Karpas-422 (cell line): Measurements from ENCODE around the gene FER1L5. TPM values are rescaled to one million over a fixed set of nuclear protein-coding genes. Genes with fewer than 3 reads are reported as not detected.
"Not testable (repeated sequence)": the region's sequence is repeated elsewhere in the genome, so short reads cannot be mapped to it uniquely, and the experiment has no call there.

ENCODE experiments used
- DNase-seq: peaks from one replicate; pipeline ENCODE4 v3.0.0-alpha.2; 2015
- H2AFZ ChIP-seq: fragments of 200-600 bp; sonication (generic); 2 replicates; pipeline ENCODE4 v1.6.1; 2014; ENCODE audit warnings: antibody characterized with exemption, low read length, mixed read lengths
- H3K27ac ChIP-seq: fragments of 200-600 bp; sonication (generic); 2 replicates; pipeline ENCODE4 v1.5.1; 2014; ENCODE audit warnings: mild to moderate bottlenecking, low read length, moderate library complexity
- H3K27me3 ChIP-seq: fragments of 200-600 bp; sonication (generic); 2 replicates; pipeline ENCODE4 v1.6.1; 2014; ENCODE audit warnings: low read length, mixed read lengths
- H3K36me3 ChIP-seq: fragments of 200-600 bp; sonication (generic); 2 replicates; pipeline ENCODE4 v1.6.1; 2014; ENCODE audit warnings: low read length, mixed read lengths; ENCODE audit not compliant: insufficient read depth
- H3K4me1 ChIP-seq: fragments of 200-600 bp; sonication (generic); 2 replicates; pipeline ENCODE4 v1.6.1; 2014; ENCODE audit warnings: mild to moderate bottlenecking, low read length, mixed read lengths
- H3K4me2 ChIP-seq: fragments of 200-600 bp; sonication (generic); 2 replicates; pipeline ENCODE4 v1.6.1; 2014; ENCODE audit warnings: low read length, low read depth, mild to moderate bottlenecking; ENCODE audit not compliant: poor library complexity, severe bottlenecking
- H3K4me3 ChIP-seq: fragments of 200-600 bp; sonication (generic); 2 replicates; pipeline ENCODE4 v1.5.1; 2014; ENCODE audit warnings: mild to moderate bottlenecking, antibody characterized with exemption, low read length, mixed read lengths
- H3K79me2 ChIP-seq: fragments of 200-600 bp; sonication (generic); 2 replicates; pipeline ENCODE4 v1.6.1; 2014; ENCODE audit warnings: mild to moderate bottlenecking, low read length, mixed read lengths
- H3K9ac ChIP-seq: fragments of 200-600 bp; sonication (generic); 2 replicates; pipeline ENCODE4 v1.6.0; 2014; ENCODE audit warnings: low read length
- H3K9me2 ChIP-seq: fragments of 200-600 bp; sonication (generic), shearing (Covaris generic); replicated peaks from 2 replicates; pipeline ENCODE4 v1.6.0; 2014; ENCODE audit warnings: mild to moderate bottlenecking, low read length, moderate library complexity; ENCODE audit not compliant: insufficient read depth
- H3K9me3 ChIP-seq: fragments of 300-700, 200-600 bp; sonication (generic); 2 replicates; pipeline ENCODE4 v1.6.1; 2014; ENCODE audit warnings: low read length, mixed read lengths
- H4K20me1 ChIP-seq: fragments of 200-600 bp; sonication (generic); 2 replicates; pipeline ENCODE4 v1.6.1; 2014; ENCODE audit warnings: mild to moderate bottlenecking, antibody characterized with exemption, low read length, low read depth; ENCODE audit not compliant: insufficient read depth
- total RNA-seq: library from RNA; depleted of rRNA; stranded (reverse); fragments of >200 nt; shearing (Covaris generic); gene quantifications from 2 replicates; pipeline ENCODE4 v1.2.3, GENCODE V29; 2014; ENCODE audit warnings: low replicate concordance

The FER1L5 gene
- total RNA-seq, 1 experiment from 2014 or later, result not detected

- Histone ChIP-seq H3K4me3 (no peak overlapping the region), H3K27ac (no peak overlapping the region), H4K20me1 (no peaks in the 10 kb centered on the region), H2AFZ (no peak overlapping the region), H3K9me2 (no peaks in the 10 kb centered on the region), H3K4me2 (no peak overlapping the region), H3K36me3 (no peaks in the 10 kb centered on the region), H3K4me1 (no peaks in the 10 kb centered on the region), H3K9ac (no peak overlapping the region), H3K27me3 (no peaks in the 10 kb centered on the region), H3K9me3 (no peaks in the 10 kb centered on the region), H3K79me2 (no peaks in the 10 kb centered on the region)
- DNase-seq, result no peak
These were observed 5.1 kb downstream of the FER1L5 start for GRCh38 chr2:96647681-96648080.

- H3K4me3 ChIP-seq, result no peak overlapping the region
- H4K20me1 ChIP-seq, result no peaks in the 10 kb centered on the region
- H3K36me3 ChIP-seq, result no peaks in the 10 kb centered on the region
- H3K79me2 ChIP-seq, result no peaks in the 10 kb centered on the region
- H3K4me1 ChIP-seq, result no peaks in the 10 kb centered on the region
- no peak overlapping the region for H2AFZ ChIP-seq
- no peaks in the 10 kb centered on the region for H3K27me3 ChIP-seq
- no peak overlapping the region for H3K27ac ChIP-seq
- H3K9me2 ChIP-seq, result no peaks in the 10 kb centered on the region
- no peaks in the 10 kb centered on the region for H3K9me3 ChIP-seq
- no peak for DNase-seq
- H3K4me2 ChIP-seq, result no peak overlapping the region
- no peak overlapping the region for H3K9ac ChIP-seq
These were observed 5.9 kb downstream of the FER1L5 start for GRCh38 chr2:96648306-96648930.

GRCh38 chr2:96649342-96649741 lies 6.8 kb downstream of the FER1L5 start:
- Histone ChIP-seq H3K27me3 (no peaks in the 10 kb centered on the region), H2AFZ (no peak overlapping the region), H4K20me1 (no peaks in the 10 kb centered on the region), H3K9me3 (no peaks in the 10 kb centered on the region), H3K9me2 (no peaks in the 10 kb centered on the region), H3K79me2 (no peaks in the 10 kb centered on the region), H3K27ac (no peak overlapping the region), H3K9ac (no peak overlapping the region), H3K36me3 (no peaks in the 10 kb centered on the region), H3K4me1 (no peaks in the 10 kb centered on the region), H3K4me2 (no peak overlapping the region), H3K4me3 (no peak overlapping the region)
- DNase-seq, result no peak

- H3K9me2 ChIP-seq, result no peaks in the 10 kb centered on the region
- H3K27me3 ChIP-seq, result no peaks in the 10 kb centered on the region
- H3K79me2 ChIP-seq, result no peaks in the 10 kb centered on the region
- no peaks in the 10 kb centered on the region for H3K9me3 ChIP-seq
- no peak for DNase-seq
- peaks cover 10% of the 10 kb centered on the region for H3K4me1 ChIP-seq
- no peak overlapping the region for H3K4me3 ChIP-seq
- no peak overlapping the region for H3K9ac ChIP-seq
- no peak overlapping the region for H3K27ac ChIP-seq
- H2AFZ ChIP-seq, result no peak overlapping the region
- H3K4me2 ChIP-seq, result no peak overlapping the region
- no peaks in the 10 kb centered on the region for H4K20me1 ChIP-seq
- no peaks in the 10 kb centered on the region for H3K36me3 ChIP-seq
These were observed 9.2 kb downstream of the FER1L5 start for GRCh38 chr2:96651793-96652192.

GRCh38 chr2:96654791-96655190 lies 12.2 kb downstream of the FER1L5 start:
- not testable (repeated sequence) for H3K4me3 ChIP-seq, H3K27ac ChIP-seq, H3K9ac ChIP-seq, H3K4me2 ChIP-seq, H4K20me1 ChIP-seq, H3K9me3 ChIP-seq, H3K9me2 ChIP-seq, H3K79me2 ChIP-seq, H2AFZ ChIP-seq, H3K36me3 ChIP-seq, H3K27me3 ChIP-seq, DNase-seq
- peaks cover 20% of the 10 kb centered on the region for H3K4me1 ChIP-seq

GRCh38 chr2:96655526-96655925 lies 13.0 kb downstream of the FER1L5 start:
- H3K4me3 ChIP-seq, result no peak overlapping the region
- H3K9me3 ChIP-seq, result no peaks in the 10 kb centered on the region
- H3K4me1 ChIP-seq, result peaks cover 20% of the 10 kb centered on the region
- H3K27ac ChIP-seq, result no peak overlapping the region
- no peak overlapping the region for H3K9ac ChIP-seq
- no peaks in the 10 kb centered on the region for H3K79me2 ChIP-seq
- H4K20me1 ChIP-seq, result no peaks in the 10 kb centered on the region
- H3K27me3 ChIP-seq, result no peaks in the 10 kb centered on the region
- H3K4me2 ChIP-seq, result no peak overlapping the region
- H2AFZ ChIP-seq, result no peak overlapping the region
- H3K9me2 ChIP-seq, result no peaks in the 10 kb centered on the region
- no peak for DNase-seq
- H3K36me3 ChIP-seq, result no peaks in the 10 kb centered on the region

- H3K9ac ChIP-seq, result no peak overlapping the region
- H3K36me3 ChIP-seq, result no peaks in the 10 kb centered on the region
- no peaks in the 10 kb centered on the region for H3K79me2 ChIP-seq
- peak overlapping the region; percentile 41 for H3K4me2 ChIP-seq
- H3K27ac ChIP-seq, result no peak overlapping the region
- H3K27me3 ChIP-seq, result no peaks in the 10 kb centered on the region
- H3K9me2 ChIP-seq, result no peaks in the 10 kb centered on the region
- peaks cover 20% of the 10 kb centered on the region for H3K4me1 ChIP-seq
- peak; percentile 89 for DNase-seq
- H3K9me3 ChIP-seq, result no peaks in the 10 kb centered on the region
- no peak overlapping the region for H3K4me3 ChIP-seq
- no peaks in the 10 kb centered on the region for H4K20me1 ChIP-seq
- H2AFZ ChIP-seq, result no peak overlapping the region
These were observed 14.0 kb downstream of the FER1L5 start for GRCh38 chr2:96656540-96656939.

- Histone ChIP-seq H3K9me2 (no peaks in the 10 kb centered on the region), H3K4me3 (no peak overlapping the region), H2AFZ (no peak overlapping the region), H3K4me2 (no peak overlapping the region), H3K79me2 (no peaks in the 10 kb centered on the region), H3K27me3 (no peaks in the 10 kb centered on the region), H3K36me3 (no peaks in the 10 kb centered on the region), H3K4me1 (peaks cover 15% of the 10 kb centered on the region), H4K20me1 (no peaks in the 10 kb centered on the region), H3K9ac (no peak overlapping the region), H3K9me3 (peaks cover 4% of the 10 kb centered on the region; the same call in 1 of the 2 replicates), H3K27ac (no peak overlapping the region)
- no peak for DNase-seq
These were observed 18.8 kb downstream of the FER1L5 start for GRCh38 chr2:96661324-96661723.
